ENCODE data around the gene OTOF. TPM values are rescaled to one million over a fixed set of nuclear protein-coding genes. Genes with fewer than 3 reads are reported as not detected.

OTOF gene
- total and polyA plus RNA-seq, 2 donors (not counting 3 experiments of a cell fraction or from before 2014, with no cell fraction given): 0.06 to 0.22 TPM

- H3K27ac ChIP-seq (ENCODE audit: insufficient read depth, low read depth, low read length): no peak overlapping the region
- no peaks in the 10 kb centered on the region for H3K4me1 ChIP-seq (ENCODE audit: control insufficient read depth, extremely low read depth, insufficient read depth, low read length)
- CTCF ChIA-PET: no interaction called here
- H3K4me3 ChIP-seq (replicated peaks in 1 of 3; ENCODE audit: insufficient read depth in 1 of 3, low read depth in 1 of 3, low read length in 3 of 3): no peak overlapping the region
- FAIRE-seq (no peak), DNase-seq (ENCODE audit: low read depth, low spot score) (no peak)
- BruUV-seq (replicated peaks): no TSS peak
- TF ChIP-seq EZH2 (IDR thresholded peaks at IDR 0.05; ENCODE audit: borderline replicate concordance, low read depth, low read length, severe bottlenecking) (no peak), POLR2A (IDR thresholded peaks at IDR 0.05; ENCODE audit: low read depth, low read length) (no peak), MAX (IDR thresholded peaks at IDR 0.05; ENCODE audit: insufficient read depth, insufficient read length) (no peak), GATA2 (IDR thresholded peaks at IDR 0.05; ENCODE audit: insufficient read depth, insufficient read length, low read depth, low read length) (no peak), POLR2AphosphoS5 (IDR thresholded peaks at IDR 0.05; ENCODE audit: insufficient read depth, low read depth, low read length) (no peak), CTCF (IDR thresholded peaks at IDR 0.05; ENCODE audit: extremely low read depth in 1 of 2, insufficient read depth in 1 of 2, low read depth in 1 of 2, low read length in 2 of 2) (no peak), FOS (IDR thresholded peaks at IDR 0.05; ENCODE audit: borderline replicate concordance, insufficient read depth, low read length) (no peak), MYC (IDR thresholded peaks at IDR 0.05; ENCODE audit: low read depth, low read length) (no peak), JUN (IDR thresholded peaks at IDR 0.05; ENCODE audit: borderline replicate concordance, insufficient read depth, insufficient read length, low read depth) (no peak)
- intact Hi-C loops (cut with micrococcal nuclease): no loop called here
- H3K9me3 ChIP-seq (replicated peaks; ENCODE audit: control insufficient read depth, insufficient read depth, low read length): no peaks in the 10 kb centered on the region
- H3K4me2 ChIP-seq (ENCODE audit: insufficient read depth, low read length): no peak overlapping the region
- dilution Hi-C loops (cut with MboI; ENCODE audit: extremely low pct_ligation_motif_present, low sequenced_read_pairs): no loop called here
- no peak overlapping the region for H3K9ac ChIP-seq (replicated peaks; ENCODE audit: extremely low read depth, insufficient read depth, low read length)
- no peaks in the 10 kb centered on the region for H3K36me3 ChIP-seq (ENCODE audit: control insufficient read depth in 2 of 2, extremely low read depth in 1 of 2, insufficient read depth in 2 of 2, low read length in 2 of 2)
- no peaks in the 10 kb centered on the region for H4K20me1 ChIP-seq (replicated peaks; ENCODE audit: control insufficient read depth, extremely low read depth, insufficient read depth, low read length)
- POLR2A ChIA-PET: no interaction called here
- no peaks in the 10 kb centered on the region for H3K27me3 ChIP-seq (ENCODE audit: control insufficient read depth in 2 of 2, insufficient read depth in 2 of 2, low read length in 2 of 2)
- no peak overlapping the region for H2AFZ ChIP-seq (ENCODE audit: low read depth, low read length)
- H3K9me1 ChIP-seq (replicated peaks; ENCODE audit: control insufficient read depth, extremely low read depth, insufficient read depth, low read length): no peaks in the 10 kb centered on the region
- H3K79me2 ChIP-seq (ENCODE audit: control insufficient read depth, insufficient read depth, low read length): no peaks in the 10 kb centered on the region
Observed at GRCh38 chr2:26483957-26484565, 6.1 kb upstream of the OTOF start.

Data from endothelial cell of umbilical vein (primary cell).